ENCODE data around the gene MS4A1.

DNA sequence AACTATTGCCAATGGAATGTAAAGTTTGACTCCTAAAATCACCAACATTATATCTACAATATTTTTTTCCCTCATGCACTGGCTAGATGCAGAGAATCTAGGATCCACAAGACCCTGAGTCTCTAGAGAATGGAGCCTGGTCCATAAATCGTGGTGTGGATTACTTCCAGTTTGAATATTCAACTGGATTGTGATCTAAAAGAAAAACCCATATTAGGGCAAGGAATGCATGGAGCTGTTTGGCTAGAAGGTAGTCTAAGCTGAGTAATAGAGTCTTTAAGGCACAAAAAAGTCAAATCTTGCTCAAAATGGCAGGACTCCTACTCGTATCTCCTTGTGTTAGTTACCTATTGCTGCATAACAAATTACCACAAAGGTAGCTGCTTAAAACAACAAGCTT is 35.6 kb upstream of the MS4A1 start:
- TF ChIP-seq, protein P1, sequence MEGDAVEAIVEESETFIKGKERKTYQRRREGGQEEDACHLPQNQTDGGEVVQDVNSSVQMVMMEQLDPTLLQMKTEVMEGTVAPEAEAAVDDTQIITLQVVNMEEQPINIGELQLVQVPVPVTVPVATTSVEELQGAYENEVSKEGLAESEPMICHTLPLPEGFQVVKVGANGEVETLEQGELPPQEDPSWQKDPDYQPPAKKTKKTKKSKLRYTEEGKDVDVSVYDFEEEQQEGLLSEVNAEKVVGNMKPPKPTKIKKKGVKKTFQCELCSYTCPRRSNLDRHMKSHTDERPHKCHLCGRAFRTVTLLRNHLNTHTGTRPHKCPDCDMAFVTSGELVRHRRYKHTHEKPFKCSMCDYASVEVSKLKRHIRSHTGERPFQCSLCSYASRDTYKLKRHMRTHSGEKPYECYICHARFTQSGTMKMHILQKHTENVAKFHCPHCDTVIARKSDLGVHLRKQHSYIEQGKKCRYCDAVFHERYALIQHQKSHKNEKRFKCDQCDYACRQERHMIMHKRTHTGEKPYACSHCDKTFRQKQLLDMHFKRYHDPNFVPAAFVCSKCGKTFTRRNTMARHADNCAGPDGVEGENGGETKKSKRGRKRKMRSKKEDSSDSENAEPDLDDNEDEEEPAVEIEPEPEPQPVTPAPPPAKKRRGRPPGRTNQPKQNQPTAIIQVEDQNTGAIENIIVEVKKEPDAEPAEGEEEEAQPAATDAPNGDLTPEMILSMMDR (conservative IDR thresholded peaks at IDR 0.05): no peak
- no peak for TF ChIP-seq EZH2 (IDR thresholded peaks at IDR 0.05; ENCODE audit: low read depth)
